Midbrain (tissue), 1 donor: ENCODE results near the gene PLA2G5.

Experiments used
- DNase-seq: peaks from one replicate; lab custom pipeline; 2025; lab: John Stamatoyannopoulos, UW

Gene PLA2G5

GRCh38 chr1:20090641-20091040 is 20.6 kb downstream of the PLA2G5 start:
- DNase-seq = no peak

GRCh38 chr1:20093303-20093702 is 23.3 kb downstream of the PLA2G5 start:
- DNase-seq = no peak

DNA sequence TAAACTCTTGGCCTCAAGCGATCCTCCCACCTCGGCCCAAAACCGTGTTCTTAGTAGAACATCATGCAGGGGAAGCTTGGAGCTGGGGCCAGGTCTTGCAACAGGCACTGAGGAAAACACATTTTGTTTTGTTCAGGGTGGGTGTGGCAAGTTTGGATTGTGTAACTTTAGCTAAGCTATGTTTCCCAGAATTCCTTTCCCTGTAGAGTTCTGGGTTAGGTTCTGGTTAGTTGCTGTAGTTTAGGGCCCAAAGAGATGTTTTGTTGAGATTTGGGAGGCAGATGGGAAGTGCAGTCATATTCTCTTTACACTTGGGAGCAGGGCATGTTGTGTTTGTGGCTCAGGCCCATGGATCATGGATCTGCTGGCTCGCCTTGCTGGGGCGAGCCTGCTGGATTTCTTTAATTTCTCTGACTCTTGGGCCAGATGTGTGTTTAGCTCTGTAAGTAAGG is 24.0 kb downstream of the PLA2G5 start:
- no peak for DNase-seq

- no peak for DNase-seq
Observed at GRCh38 chr1:20095564-20096434, 25.8 kb downstream of the PLA2G5 start.

DNA sequence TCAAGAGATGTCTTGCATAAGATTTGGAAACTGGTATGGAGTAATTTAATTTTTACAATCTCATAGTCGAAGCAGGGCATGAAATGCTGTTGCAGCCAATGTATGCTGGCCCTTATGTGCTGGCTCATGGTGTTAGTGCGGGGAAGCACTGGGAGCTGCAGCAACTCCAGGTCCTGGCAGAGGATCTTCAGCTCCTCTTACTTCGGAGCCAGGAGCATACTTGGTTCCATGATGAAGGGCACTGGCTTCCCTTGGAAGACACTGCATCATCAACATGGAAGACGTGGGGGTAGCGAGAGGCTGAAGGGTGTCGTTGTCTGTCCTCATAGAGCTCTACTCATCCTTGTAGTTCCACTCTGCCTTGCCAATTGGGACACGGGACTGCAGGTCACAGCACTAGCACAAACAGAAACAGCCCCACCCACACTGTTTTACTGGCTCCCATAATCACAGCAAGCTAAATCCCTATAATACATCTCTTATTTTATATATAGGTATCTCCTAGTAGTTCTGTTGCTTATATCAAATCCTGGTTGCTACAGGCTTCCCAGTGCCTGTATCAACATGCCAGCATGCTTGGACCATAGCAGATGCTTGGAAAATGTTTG is 26.9 kb downstream of the PLA2G5 start:
- DNase-seq = no peak

- no peak for DNase-seq
Observed at GRCh38 chr1:20099533-20099932, 29.5 kb downstream of the PLA2G5 start.

GRCh38 chr1:20100632-20101355 is 30.8 kb downstream of the PLA2G5 start:
- no peak for DNase-seq

GRCh38 chr1:20102875-20103274 is 32.9 kb downstream of the PLA2G5 start:
- DNase-seq = no peak

GRCh38 chr1:20105856-20106255 is 35.9 kb downstream of the PLA2G5 start:
- DNase-seq = no peak

GRCh38 chr1:20107351-20107750 is 37.4 kb downstream of the PLA2G5 start:
- DNase-seq = no peak

GRCh38 chr1:20107796-20108195 is 37.8 kb downstream of the PLA2G5 start:
- DNase-seq = no peak

GRCh38 chr1:20108366-20109123 is 38.6 kb downstream of the PLA2G5 start:
- no peak for DNase-seq

DNA sequence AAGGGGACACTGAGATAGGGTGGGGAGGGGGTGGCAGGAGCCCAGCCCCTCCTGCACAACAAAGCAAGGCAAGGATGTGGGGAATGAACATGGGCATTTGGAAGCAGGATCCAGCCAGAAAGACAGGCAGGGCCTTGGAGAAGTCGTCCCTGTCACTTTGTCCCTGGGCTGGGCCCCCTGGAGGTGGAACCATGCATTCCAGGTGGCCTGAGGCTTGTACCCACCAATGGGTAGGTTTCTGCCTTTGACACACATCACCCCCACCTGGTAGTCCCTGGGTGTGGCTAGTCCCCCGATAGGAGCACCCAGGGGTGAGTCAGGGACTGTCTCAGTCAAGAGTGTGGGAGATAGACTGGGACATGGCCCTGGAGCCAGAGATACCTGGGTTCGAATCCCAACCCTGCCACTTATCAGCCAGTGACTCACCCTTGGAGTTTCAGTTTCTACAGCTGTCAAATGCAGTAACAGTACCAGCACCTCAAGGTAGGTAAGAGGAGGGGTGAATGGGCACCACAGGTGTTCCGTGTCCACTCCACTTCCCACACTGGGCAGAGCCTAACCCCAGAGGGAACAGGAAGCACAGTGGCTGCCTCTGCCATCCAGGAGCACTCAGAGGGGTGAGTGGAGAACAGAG is 39.3 kb downstream of the PLA2G5 start:
- DNase-seq = no peak

- no peak for DNase-seq
Observed at GRCh38 chr1:20110679-20111078, 40.7 kb downstream of the PLA2G5 start.

GRCh38 chr1:20111452-20111851 is 41.5 kb downstream of the PLA2G5 start:
- DNase-seq = no peak

- DNase-seq = no peak
Observed at GRCh38 chr1:20112279-20113000, 42.4 kb downstream of the PLA2G5 start.

DNA sequence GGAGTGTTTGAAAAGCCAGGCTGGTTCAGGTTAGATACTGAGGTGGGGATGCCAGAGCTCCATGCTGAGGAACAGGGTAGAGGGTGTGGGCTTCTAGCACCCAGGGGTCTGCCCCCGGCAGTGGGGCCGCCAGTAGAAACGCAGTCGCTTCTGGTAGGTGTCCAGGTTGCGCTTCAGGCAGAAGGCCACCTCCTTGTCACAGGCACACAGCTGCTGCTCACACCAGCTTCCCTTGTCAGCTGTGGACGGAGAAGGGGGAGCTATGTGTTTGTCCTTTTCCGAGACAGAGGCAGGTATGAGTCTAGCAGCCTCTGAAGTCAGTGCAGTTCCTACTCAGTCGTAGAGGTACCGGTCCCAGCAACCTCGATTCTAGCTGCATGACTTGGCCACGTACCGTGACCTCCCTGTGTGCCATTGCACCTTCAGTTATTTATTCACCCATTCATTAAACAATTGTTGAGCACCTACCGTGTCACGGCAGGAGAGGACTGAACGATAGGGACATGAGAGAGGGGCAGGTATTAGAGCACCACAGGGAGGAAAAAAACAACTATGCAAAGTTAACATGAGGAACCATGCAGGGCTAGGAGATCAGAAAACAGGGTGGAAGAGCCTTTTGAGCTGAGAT is 44.1 kb downstream of the PLA2G5 start:
- DNase-seq = no peak

DNA sequence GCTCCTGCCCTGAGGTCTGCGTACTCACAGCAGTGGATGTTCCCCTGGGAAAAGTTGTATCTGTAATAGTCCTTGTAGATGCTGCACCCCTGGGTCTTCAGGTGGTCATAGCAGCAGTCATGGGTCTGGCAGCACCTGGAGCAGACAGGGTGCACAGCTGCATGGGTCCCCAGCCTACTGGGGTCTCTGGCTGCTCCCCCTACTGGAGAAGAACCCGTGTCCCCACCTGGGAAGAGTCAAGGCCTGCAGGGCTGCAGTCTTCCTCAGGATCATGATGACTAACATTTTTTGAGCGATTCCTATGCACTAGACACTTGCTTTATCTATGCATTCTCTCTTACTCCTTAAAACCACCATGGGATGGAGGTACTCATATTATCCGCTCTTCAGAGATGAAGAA is 45.5 kb downstream of the PLA2G5 start:
- DNase-seq = no peak

DNA sequence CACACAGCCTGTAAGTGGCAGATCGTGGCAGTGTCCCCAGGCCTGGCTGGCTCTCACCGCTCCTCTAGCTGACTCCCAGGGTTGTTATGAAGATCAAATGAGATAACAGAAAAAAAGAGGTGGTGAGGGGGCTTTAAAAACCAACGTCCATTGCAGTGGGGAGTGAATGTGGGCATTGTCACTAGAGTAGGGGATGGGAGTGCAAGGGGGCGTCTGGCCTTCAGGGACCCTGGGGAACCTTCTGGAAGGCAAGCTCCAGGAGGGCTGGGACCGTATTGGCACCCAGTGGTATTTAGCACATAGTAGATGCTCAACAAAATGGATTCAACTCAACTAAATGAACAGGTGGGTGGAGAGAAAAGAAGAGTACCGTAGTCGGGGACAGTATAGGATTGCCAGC is 45.9 kb downstream of the PLA2G5 start:
- no peak for DNase-seq

GRCh38 chr1:20117236-20117635 is 47.2 kb downstream of the PLA2G5 start:
- DNase-seq = no peak
